Loucy (cell line): ENCODE results near the gene RARRES1.

Experiments used
- H2AFZ ChIP-seq: fragments of 200-600 bp; sonication (generic); 2 replicates; pipeline ENCODE4 v1.6.0; 2016; ENCODE audit warnings: antibody characterized with exemption, mild to moderate bottlenecking, low read length, moderate library complexity
- H3F3A ChIP-seq: fragments of 200-600 bp; 2 replicates; pipeline ENCODE4 v1.6.0; 2016; ENCODE audit warnings: antibody characterized with exemption, low read depth, mild to moderate bottlenecking
- H3K27me3 ChIP-seq: fragments of 200-600 bp; sonication (generic); 2 replicates; pipeline ENCODE4 v1.6.1; 2014; ENCODE audit warnings: low read length, mild to moderate bottlenecking; ENCODE audit not compliant: insufficient read depth, poor library complexity, severe bottlenecking
- H3K36me3 ChIP-seq: fragments of 200-600 bp; sonication (generic); 2 replicates; pipeline ENCODE4 v1.6.1; 2016; ENCODE audit warnings: low read length; ENCODE audit not compliant: insufficient read depth
- H3K4me1 ChIP-seq: fragments of 200-600 bp; sonication (generic); 2 replicates; pipeline ENCODE4 v1.5.1; 2014; ENCODE audit warnings: low read length, mild to moderate bottlenecking; ENCODE audit not compliant: insufficient read depth, poor library complexity, severe bottlenecking
- H3K4me2 ChIP-seq: fragments of 200-600 bp; sonication (generic); 2 replicates; pipeline ENCODE4 v1.6.0; 2014; ENCODE audit warnings: antibody characterized with exemption, low read length, low read depth, mild to moderate bottlenecking; ENCODE audit not compliant: poor library complexity, severe bottlenecking
- H3K4me3 ChIP-seq: fragments of 200-600 bp; sonication (generic); 2 replicates; pipeline ENCODE4 v1.5.1; 2014; ENCODE audit warnings: low read length, mild to moderate bottlenecking, mixed read lengths; ENCODE audit not compliant: poor library complexity, severe bottlenecking
- H3K79me2 ChIP-seq: fragments of 200-600 bp; sonication (generic); 2 replicates; pipeline ENCODE4 v1.6.1; 2014; ENCODE audit warnings: low read length; ENCODE audit not compliant: insufficient read depth
- H3K9ac ChIP-seq: fragments of 200-600 bp; sonication (generic); 2 replicates; pipeline ENCODE4 v1.6.0; 2014; ENCODE audit warnings: mild to moderate bottlenecking, low read depth, low read length, moderate library complexity; ENCODE audit not compliant: poor library complexity, severe bottlenecking
- H3K9me2 ChIP-seq: fragments of 200-600 bp; sonication (generic); replicated peaks from 2 replicates; pipeline ENCODE4 v1.6.1; 2016; ENCODE audit warnings: low read depth, low read length, mixed read lengths
- H3K9me3 ChIP-seq: fragments of 200-600 bp; sonication (generic); 2 replicates; pipeline ENCODE4 v1.6.1; 2014; ENCODE audit warnings: mild to moderate bottlenecking, antibody characterized with exemption, low read length, low read depth; ENCODE audit not compliant: insufficient read depth
- H4K20me1 ChIP-seq: fragments of 200-600 bp; sonication (generic); 2 replicates; pipeline ENCODE4 v1.6.0; 2014; ENCODE audit warnings: antibody characterized with exemption, low read length, mild to moderate bottlenecking; ENCODE audit not compliant: insufficient read depth, poor library complexity, severe bottlenecking
- EZH2phosphoT487 ChIP-seq: fragments of 200-600 bp; IDR thresholded peaks from 2 replicates; pipeline ENCODE4 v1.6.1; 2018; ENCODE audit warnings: antibody characterized with exemption, mild to moderate bottlenecking, moderate library complexity, borderline replicate concordance
- TF ChIP-seq, protein P1 (sequence below): fragments of 200-600 bp; sonication (generic); conservative IDR thresholded peaks from 2 replicates; pipeline ENCODE4 v1.5.1; 2014; ENCODE audit warnings: mild to moderate bottlenecking, antibody characterized with exemption, low read length

The RARRES1 gene

DNA sequence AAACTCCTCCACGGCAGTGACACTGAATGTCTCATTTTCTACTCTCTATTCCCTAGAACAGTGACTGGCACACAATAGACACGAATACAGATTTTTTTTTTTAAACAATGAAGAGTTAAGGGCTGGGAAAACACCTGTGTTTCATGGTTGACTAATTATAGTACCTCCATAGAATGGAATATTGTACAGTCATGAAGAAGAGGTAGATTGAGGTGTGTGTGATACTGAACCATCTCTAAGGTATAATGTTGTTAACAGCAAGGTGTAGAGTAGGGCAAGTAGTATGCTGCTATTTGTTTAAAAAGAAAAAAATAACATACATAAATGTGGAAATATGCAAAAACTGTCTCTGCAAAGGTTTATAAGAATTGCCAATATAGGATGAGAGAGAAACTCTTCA lies 5.2 kb upstream of the RARRES1 start:
- TF ChIP-seq EZH2phosphoT487: no peak
- TF ChIP-seq, protein P1, sequence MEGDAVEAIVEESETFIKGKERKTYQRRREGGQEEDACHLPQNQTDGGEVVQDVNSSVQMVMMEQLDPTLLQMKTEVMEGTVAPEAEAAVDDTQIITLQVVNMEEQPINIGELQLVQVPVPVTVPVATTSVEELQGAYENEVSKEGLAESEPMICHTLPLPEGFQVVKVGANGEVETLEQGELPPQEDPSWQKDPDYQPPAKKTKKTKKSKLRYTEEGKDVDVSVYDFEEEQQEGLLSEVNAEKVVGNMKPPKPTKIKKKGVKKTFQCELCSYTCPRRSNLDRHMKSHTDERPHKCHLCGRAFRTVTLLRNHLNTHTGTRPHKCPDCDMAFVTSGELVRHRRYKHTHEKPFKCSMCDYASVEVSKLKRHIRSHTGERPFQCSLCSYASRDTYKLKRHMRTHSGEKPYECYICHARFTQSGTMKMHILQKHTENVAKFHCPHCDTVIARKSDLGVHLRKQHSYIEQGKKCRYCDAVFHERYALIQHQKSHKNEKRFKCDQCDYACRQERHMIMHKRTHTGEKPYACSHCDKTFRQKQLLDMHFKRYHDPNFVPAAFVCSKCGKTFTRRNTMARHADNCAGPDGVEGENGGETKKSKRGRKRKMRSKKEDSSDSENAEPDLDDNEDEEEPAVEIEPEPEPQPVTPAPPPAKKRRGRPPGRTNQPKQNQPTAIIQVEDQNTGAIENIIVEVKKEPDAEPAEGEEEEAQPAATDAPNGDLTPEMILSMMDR: no peak
- Histone ChIP-seq H3K4me3 (no peak overlapping the region), H3F3A (no peaks in the 10 kb centered on the region), H3K9me3 (no peaks in the 10 kb centered on the region), H3K4me1 (no peaks in the 10 kb centered on the region), H3K4me2 (no peak overlapping the region), H3K36me3 (no peaks in the 10 kb centered on the region), H3K9ac (no peak overlapping the region), H3K27me3 (no peaks in the 10 kb centered on the region), H4K20me1 (no peaks in the 10 kb centered on the region), H2AFZ (no peak overlapping the region), H3K79me2 (no peaks in the 10 kb centered on the region), H3K9me2 (no peaks in the 10 kb centered on the region)

- Histone ChIP-seq H3K9me3 (no peaks in the 10 kb centered on the region), H3K9ac (no peak overlapping the region), H3K27me3 (no peaks in the 10 kb centered on the region), H3F3A (no peaks in the 10 kb centered on the region), H3K9me2 (no peaks in the 10 kb centered on the region), H2AFZ (no peak overlapping the region), H4K20me1 (no peaks in the 10 kb centered on the region), H3K4me1 (no peaks in the 10 kb centered on the region), H3K36me3 (no peaks in the 10 kb centered on the region), H3K4me2 (no peak overlapping the region), H3K4me3 (no peak overlapping the region), H3K79me2 (no peaks in the 10 kb centered on the region)
- TF ChIP-seq, protein P1: no peak
- TF ChIP-seq EZH2phosphoT487: no peak
Measured at GRCh38 chr3:158735296-158736033, 3.2 kb upstream of the RARRES1 start.

- Histone ChIP-seq H3K36me3 (no peaks in the 10 kb centered on the region), H3K9me3 (no peaks in the 10 kb centered on the region), H3K27me3 (no peaks in the 10 kb centered on the region), H3F3A (no peaks in the 10 kb centered on the region), H3K9me2 (no peaks in the 10 kb centered on the region), H4K20me1 (no peaks in the 10 kb centered on the region), H3K4me1 (no peaks in the 10 kb centered on the region), H2AFZ (no peak overlapping the region), H3K4me3 (no peak overlapping the region), H3K9ac (no peak overlapping the region), H3K4me2 (no peak overlapping the region), H3K79me2 (no peaks in the 10 kb centered on the region)
- TF ChIP-seq, protein P1: no peak
Measured at GRCh38 chr3:158733656-158734055, 1.4 kb upstream of the RARRES1 start.
